ENCODE measurements around the gene PRR20G.
"Not testable (repeated sequence)": the region's sequence is repeated elsewhere in the genome, so short reads cannot be mapped to it uniquely, and the experiment has no call there.

PRR20G gene

GRCh38 chr3:127287840-127288239 is at the start of gene PRR20G:
Gene PRR20G (minus strand): TSS chr3:127288046. CDS start chr3:127287365, 681 bp downstream.
- DNase-seq (ENCODE audit: low spot score): no peak

GRCh38 chr3:127337001-127337400 is 49.2 kb upstream of the PRR20G start:
- DNase-seq (ENCODE audit: low spot score): no peak

- DNase-seq (ENCODE audit: low spot score): no peak
Observed at GRCh38 chr3:127336101-127336500, 48.3 kb upstream of the PRR20G start.

- DNase-seq (ENCODE audit: low spot score): no peak
Observed at GRCh38 chr3:127330385-127330784, 42.5 kb upstream of the PRR20G start.

- DNase-seq (ENCODE audit: low spot score): no peak
Observed at GRCh38 chr3:127329631-127330285, 41.9 kb upstream of the PRR20G start.

GRCh38 chr3:127328421-127328820 is 40.6 kb upstream of the PRR20G start:
- no peak for DNase-seq (ENCODE audit: low spot score)

GRCh38 chr3:127326341-127326740 is 38.5 kb upstream of the PRR20G start:
- no peak for DNase-seq (ENCODE audit: low spot score)

- DNase-seq (ENCODE audit: low spot score): peak; percentile 43
Observed at GRCh38 chr3:127325629-127325961, 37.7 kb upstream of the PRR20G start.

GRCh38 chr3:127324913-127325628 is 37.2 kb upstream of the PRR20G start:
- DNase-seq (ENCODE audit: low spot score): no peak

- DNase-seq (ENCODE audit: low spot score): no peak
Observed at GRCh38 chr3:127324076-127324475, 36.2 kb upstream of the PRR20G start.

- no peak for DNase-seq (ENCODE audit: low spot score)
Observed at GRCh38 chr3:127323581-127323980, 35.7 kb upstream of the PRR20G start.

- DNase-seq (ENCODE audit: low spot score): no peak
Observed at GRCh38 chr3:127321371-127321770, 33.5 kb upstream of the PRR20G start.

GRCh38 chr3:127320529-127321121 is 32.8 kb upstream of the PRR20G start:
- DNase-seq (ENCODE audit: low spot score): no peak

- DNase-seq (ENCODE audit: low spot score): no peak
Observed at GRCh38 chr3:127316685-127317084, 28.8 kb upstream of the PRR20G start.

- no peak for DNase-seq (ENCODE audit: low spot score)
Observed at GRCh38 chr3:127312818-127313217, 25.0 kb upstream of the PRR20G start.

GRCh38 chr3:127308821-127309220 is 21.0 kb upstream of the PRR20G start:
- DNase-seq (ENCODE audit: low spot score): not testable (repeated sequence)

- no peak for DNase-seq (ENCODE audit: low spot score)
Observed at GRCh38 chr3:127307916-127308315, 20.1 kb upstream of the PRR20G start.

- no peak for DNase-seq (ENCODE audit: low spot score)
Observed at GRCh38 chr3:127307112-127307835, 19.4 kb upstream of the PRR20G start.

GRCh38 chr3:127306361-127307111 is 18.7 kb upstream of the PRR20G start:
- DNase-seq (ENCODE audit: low spot score): no peak

- no peak for DNase-seq (ENCODE audit: low spot score)
Observed at GRCh38 chr3:127305499-127306060, 17.7 kb upstream of the PRR20G start.

- DNase-seq (ENCODE audit: low spot score): no peak
Observed at GRCh38 chr3:127304121-127304744, 16.4 kb upstream of the PRR20G start.

All from GM03348 (cell line).